Stromal cell of bone marrow (primary cell): ENCODE data around the gene NKX2-2.

Experiments
- DNase-seq: peaks from one replicate; pipeline ENCODE4 v3.0.0-alpha.2; 2012; ENCODE audit warnings: low read depth

NKX2-2 gene

GRCh38 chr20:21521596-21522480 is 8.0 kb upstream of the NKX2-2 start:
- DNase-seq, result no peak

DNA sequence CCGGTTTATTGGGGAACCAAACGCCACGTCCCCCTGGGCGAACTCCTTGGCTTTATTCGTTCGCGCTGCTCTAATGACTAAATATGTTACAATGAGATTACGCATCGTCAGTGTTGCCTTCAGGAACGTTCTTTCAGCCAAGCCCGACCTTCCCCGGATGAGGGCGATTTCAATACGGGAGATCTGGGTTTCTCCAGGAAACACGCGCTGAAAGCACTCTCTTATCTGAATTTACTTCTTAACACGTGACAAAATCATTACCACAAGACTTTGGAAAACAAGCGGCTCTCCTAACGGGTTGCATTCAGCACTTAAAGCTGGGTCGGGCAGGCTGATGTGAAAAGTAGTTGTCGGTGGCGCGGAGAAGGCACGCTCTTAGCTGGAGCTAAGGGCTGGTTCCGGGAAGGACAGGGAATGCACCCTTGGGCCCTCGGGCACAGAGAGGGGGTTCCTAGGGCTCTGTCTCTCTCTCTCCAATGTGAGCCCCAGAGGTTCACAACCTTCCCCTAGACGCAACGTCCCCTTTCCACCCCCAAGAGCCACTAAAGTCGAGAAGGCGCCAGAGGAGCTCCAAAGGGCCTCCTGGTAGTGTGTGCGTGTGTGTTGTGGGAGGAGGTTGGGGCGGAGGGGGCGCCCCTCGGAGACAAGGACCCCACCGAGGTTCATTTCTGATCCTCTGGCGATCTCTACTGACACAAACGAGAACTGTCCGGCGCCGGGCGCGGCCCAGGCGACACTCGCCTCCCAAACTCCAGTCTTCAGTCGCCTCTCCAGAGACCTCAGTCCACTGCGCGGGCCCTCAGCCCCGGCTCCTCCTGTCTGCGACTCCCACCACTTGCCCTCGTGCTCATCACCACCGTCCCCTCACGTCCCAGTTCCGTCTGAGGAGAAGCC is 7.1 kb upstream of the NKX2-2 start:
- DNase-seq, result no peak

DNA sequence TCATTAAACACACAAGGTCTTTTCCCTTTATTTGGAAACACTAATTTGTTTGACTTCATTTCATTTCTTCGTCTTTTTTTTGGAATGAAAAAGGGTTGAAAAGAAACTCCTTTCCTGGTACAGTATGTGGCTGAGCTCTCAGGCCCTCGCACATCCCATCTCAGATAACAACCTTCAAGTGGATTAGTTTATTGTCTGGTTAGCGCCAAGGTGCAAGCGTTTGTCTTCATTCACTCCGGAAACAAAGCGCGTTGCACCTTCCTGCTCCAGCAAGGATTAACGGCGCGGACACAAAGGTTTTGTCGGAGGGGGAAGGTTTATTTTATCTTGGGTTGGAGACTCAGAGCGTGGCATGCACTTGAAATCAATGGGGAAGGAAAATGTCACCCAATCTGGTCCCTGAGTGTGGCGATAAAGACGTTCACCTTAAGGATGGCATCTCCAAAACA is 5.3 kb upstream of the NKX2-2 start:
- no peak for DNase-seq

GRCh38 chr20:21518292-21518991 is 4.6 kb upstream of the NKX2-2 start:
- DNase-seq, result no peak

DNA sequence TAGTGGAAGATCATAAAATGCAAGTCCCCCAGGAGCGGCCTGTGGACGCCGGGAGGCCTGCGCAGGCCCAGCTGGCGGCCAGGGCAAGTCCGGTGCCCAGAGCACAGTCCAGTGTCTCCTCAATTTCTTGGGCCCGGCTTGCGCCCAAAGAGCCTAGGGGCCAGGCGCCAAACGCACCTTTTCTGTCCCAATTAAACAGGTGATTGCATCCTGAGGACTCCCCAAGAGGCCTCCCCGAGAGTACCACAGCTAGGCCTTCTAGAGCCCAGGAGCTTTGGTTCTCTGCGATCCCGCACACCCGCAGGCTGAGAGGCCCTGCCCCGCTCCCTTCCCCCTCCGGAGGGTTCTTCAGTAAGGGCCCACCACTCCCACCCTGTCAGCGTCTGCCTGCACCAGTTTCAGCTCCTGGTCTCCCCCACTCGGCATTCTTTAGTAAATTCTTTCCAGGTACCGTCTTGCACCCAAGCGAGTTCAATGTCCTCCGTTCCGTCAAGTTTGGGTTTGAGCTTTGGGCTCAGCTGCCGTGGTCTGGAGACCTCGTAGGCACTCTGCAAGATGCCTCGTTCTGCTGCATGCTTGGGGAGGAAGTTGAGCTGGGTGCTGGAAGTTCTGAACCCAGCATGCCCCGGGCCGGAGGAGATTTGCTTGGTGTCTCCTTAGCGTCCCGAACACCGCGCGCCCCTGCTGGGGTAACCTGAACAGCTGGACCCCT is 3.9 kb upstream of the NKX2-2 start:
- no peak for DNase-seq

DNA sequence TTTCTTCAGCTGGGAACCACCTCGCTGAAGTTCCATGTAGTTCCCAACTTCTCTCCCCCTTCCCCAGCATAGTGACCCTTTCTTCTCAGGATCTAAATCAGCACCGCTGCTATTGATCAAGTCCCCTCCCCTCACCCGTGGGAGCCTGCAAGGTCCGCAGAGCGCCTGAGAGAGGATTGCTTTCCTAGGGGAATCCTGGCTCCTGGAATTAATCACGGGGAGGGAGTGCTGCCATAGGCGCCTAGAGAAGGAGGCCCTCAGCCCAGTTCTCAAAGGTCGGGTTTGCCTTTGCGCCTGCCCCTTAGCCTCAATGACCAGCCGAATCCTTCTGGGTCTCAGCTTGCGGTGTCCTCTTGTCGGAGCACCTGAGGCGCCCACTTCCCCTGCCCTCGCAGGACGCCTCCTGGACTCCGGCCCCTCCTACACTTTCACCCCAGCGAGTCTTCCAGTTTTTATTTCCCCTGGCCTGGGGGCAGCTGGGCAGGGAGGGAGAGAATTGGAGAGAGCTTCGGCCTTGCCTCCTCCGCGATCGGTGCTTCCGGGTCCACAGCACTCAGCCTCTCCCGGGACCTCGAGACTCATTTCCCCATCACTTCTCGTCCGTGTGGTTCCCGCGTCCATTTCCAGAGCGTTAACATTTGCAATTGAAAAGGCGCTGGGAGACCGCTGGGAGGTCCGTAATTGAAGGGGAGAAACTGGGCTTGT is 3.1 kb upstream of the NKX2-2 start:
- DNase-seq, result no peak

GRCh38 chr20:21516180-21516567 is 2.3 kb upstream of the NKX2-2 start:
- no peak for DNase-seq

DNA sequence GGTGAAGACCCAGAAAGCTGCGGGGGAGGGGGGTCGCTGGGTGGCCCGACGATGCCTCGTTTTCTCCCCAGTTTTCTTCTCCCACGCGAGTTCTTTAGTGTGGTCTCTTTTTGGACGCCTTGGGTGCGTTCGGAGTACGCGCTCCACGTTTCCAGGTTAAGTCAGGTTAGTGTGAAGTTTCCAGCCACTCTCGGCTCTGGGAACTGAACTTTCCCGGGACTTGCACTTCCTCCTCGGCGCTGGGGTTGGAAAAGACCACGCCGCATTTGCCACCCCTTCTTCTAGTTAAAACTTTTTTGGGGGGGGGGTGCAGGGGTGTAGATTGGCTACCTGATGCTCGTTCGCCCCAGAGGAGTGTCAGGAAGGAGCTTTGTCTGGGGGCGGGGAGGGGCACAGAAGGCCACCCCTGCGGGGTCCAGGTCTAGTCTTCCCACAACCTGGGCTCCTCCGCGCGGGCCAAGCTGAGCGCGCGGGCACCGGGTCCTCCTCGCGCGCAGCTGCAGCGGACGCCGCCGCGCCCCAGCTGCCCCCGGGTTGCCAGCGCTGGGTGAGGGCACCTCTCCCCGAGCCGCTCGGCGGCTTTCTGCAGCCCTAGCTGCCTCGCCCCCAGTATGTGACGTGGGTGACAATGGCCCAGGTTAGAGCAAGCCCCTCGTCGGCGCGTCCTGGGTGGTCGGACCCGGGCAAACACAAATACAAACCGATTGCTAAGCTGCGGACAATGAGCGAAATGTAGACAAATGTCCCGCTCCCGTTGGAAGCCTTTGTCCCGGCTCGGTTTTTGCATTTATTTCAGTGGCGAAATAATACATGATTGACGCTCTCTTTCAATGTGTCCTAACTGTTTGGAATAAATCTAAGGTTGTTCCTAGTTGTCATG is 1.7 kb upstream of the NKX2-2 start:
- DNase-seq, result no peak

- no peak for DNase-seq
Measured at GRCh38 chr20:21514553-21515251, 838 bp upstream of the NKX2-2 start.

DNA sequence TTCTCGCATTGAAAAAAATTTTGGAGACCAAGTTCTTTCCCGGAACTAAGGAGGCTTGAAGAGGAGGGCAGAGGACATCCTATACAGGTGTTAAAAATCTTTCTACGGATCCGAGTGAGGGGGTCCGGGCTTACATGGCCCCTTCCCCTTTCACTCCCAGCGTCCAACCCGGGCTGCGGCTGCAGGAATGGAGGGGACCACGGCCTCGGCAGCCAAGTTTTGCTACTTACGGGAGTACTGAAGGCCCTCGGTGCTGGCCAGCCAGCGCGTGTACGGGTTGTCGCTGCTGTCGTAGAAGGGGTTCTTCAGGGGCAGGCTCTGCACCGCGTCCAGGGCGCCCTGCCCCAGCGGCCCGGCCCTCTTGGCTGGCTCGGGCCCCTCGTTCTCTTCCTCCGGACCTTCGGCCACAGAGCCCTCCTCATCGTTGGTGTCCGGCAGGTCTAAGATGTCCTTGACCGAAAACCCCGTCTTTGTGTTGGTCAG is 642 bp downstream of the NKX2-2 start:
- DNase-seq, result no peak

GRCh38 chr20:21512634-21513180 is 1.2 kb downstream of the NKX2-2 start:
- no peak for DNase-seq

DNA sequence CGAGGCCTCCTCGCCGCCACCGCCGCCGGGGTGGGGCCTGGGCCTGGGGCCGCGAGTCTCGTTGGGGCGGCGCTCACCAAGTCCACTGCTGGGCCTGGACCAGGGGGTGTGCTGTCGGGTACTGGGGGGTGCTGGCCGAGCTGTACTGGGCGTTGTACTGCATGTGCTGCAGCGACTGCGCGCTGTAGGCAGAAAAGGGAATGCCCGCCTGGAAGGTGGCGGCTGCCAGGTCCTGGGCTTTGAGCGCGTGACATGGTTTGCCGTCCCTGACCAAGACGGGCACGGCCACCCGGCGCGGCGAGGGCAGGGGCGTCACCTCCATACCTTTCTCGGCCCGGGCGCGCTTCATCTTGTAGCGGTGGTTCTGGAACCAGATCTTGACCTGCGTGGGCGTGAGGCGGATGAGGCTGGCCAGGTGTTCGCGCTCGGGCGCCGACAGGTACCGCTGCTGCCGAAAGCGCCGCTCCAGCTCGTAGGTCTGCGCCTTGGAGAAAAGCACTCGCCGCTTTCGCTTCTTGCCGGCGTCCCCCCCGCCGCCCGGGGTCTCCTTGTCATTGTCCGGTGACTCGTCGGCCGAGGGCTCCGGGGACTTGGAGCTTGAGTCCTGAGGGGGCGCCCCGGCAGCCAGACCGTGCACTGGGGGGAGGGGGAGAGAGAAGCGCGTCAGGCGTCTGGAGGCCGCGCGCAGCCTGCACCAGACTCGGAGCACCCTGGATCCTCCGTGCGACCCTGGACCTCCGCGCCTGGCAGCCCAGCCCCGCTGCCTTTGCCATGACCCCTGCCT is 1.8 kb downstream of the NKX2-2 start:
- DNase-seq, result no peak

GRCh38 chr20:21511485-21511849 is 2.4 kb downstream of the NKX2-2 start:
- DNase-seq, result no peak

GRCh38 chr20:21510414-21511384 is 3.2 kb downstream of the NKX2-2 start:
- DNase-seq, result no peak

DNA sequence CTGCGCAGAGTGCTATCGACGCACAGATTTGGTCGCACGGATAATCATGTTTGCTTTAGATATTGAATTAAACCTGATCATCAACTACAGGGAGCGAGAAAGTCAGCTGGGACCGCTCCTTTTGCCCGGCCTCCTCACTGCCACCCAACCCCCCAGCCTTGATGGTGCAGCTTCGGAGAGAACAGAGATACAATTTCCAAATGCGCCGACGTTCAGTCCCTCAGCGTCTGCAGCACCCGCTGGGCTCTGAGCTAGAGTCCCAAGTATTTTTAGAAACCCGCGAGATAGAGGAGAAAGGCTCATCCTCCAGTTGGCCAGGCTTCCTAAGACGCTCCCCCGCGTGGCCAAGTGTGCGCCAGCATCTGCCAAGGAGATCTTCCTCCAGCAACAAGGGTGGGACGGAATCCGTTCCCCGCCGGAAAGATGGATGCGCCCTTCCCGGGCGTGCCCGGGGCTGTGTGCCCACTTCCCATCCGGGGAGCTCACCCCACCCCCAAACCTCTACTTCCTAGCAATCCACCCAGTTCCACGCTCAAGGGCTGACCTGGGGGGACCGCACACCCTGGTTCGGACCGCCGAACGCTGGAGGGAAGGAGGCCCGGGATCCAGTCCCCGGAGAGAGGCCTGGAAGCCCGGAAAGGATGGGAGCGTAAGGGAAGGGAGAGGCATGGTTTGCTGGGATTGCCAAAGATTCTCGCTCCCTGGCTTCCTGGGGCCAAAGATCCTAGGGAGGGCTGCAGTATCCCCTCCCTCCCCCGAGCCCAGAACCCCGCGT is 4.1 kb downstream of the NKX2-2 start:
- no peak for DNase-seq

- no peak for DNase-seq
Measured at GRCh38 chr20:21509079-21509596, 4.7 kb downstream of the NKX2-2 start.
